Coronary artery (tissue), 2 donors: ENCODE measurements around the gene BCL2.

Experiments
- DNase-seq: peaks from one replicate; pipeline ENCODE4 v3.0.0-alpha.2; 2017; ENCODE audit warnings: low spot score
- H3K27ac ChIP-seq, 2 donors: fragments of 200-600 bp; sonication (generic); one replicate each; pipeline ENCODE4 v1.5.1; 2016 to 2019
- H3K4me3 ChIP-seq: fragments of 200-600 bp; sonication (generic); 2 replicates; pipeline ENCODE4 v1.5.1; 2016; ENCODE audit warnings: mild to moderate bottlenecking, moderate library complexity
- TF ChIP-seq, protein P1 (sequence below): fragments of 200-600 bp; sonication (generic); IDR thresholded peaks from one replicate; pipeline ENCODE4 v1.5.1; 2019; ENCODE audit warnings: antibody characterized with exemption

The BCL2 gene

DNA sequence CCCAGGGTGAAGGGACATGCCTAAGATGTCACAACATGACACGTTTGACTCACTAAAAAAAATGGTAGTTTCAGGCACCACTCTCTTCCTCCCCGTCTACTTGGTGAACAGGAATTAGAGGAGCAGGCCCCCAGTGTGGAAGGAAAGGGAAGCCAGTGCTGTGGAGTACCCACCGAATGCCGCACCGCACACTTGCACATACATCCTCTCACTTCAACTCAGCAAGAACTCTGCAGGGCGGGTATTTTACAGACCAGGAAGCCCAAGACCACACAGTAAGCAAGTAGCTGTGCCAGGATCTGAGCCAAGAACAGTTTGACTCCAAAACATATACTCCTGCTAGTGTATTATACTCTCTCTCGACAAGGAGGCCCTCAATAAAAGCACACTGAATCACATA is 69.8 kb downstream of the BCL2 start:
- TF ChIP-seq, protein P1, sequence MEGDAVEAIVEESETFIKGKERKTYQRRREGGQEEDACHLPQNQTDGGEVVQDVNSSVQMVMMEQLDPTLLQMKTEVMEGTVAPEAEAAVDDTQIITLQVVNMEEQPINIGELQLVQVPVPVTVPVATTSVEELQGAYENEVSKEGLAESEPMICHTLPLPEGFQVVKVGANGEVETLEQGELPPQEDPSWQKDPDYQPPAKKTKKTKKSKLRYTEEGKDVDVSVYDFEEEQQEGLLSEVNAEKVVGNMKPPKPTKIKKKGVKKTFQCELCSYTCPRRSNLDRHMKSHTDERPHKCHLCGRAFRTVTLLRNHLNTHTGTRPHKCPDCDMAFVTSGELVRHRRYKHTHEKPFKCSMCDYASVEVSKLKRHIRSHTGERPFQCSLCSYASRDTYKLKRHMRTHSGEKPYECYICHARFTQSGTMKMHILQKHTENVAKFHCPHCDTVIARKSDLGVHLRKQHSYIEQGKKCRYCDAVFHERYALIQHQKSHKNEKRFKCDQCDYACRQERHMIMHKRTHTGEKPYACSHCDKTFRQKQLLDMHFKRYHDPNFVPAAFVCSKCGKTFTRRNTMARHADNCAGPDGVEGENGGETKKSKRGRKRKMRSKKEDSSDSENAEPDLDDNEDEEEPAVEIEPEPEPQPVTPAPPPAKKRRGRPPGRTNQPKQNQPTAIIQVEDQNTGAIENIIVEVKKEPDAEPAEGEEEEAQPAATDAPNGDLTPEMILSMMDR, result no peak
- no peak overlapping the region for H3K27ac ChIP-seq
- no peak for DNase-seq
- H3K4me3 ChIP-seq, result peak overlapping the region; percentile 16

DNA sequence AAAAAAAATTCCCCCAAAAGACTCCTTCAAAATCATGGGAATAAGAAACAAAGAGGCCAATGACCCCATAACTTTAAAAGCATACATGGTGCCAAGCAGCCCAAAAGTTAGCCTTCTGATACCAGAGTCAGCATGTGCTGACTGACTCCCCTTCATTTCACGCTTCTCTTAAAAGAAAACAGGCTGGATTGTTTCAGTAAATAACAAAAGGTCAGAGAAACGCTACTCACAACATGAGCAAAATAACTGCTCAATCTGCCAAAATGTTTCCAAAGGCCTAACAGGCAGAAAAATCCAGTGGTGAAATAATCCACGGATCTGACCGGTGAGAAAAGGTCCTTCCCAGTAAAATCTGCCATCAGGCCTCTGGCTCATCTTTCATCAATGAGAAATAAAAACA is 71.6 kb downstream of the BCL2 start:
- peak overlapping the region; percentile 2 to 50 for H3K27ac ChIP-seq
- TF ChIP-seq, protein P1, result no peak
- no peak overlapping the region for H3K4me3 ChIP-seq
- DNase-seq, result no peak

GRCh38 chr18:63247506-63247905 is 72.1 kb downstream of the BCL2 start:
- Histone ChIP-seq H3K4me3 (no peak overlapping the region), H3K27ac (peak overlapping the region; percentile 2 to 68)
- DNase-seq, result no peak
- TF ChIP-seq, protein P1, result no peak

DNA sequence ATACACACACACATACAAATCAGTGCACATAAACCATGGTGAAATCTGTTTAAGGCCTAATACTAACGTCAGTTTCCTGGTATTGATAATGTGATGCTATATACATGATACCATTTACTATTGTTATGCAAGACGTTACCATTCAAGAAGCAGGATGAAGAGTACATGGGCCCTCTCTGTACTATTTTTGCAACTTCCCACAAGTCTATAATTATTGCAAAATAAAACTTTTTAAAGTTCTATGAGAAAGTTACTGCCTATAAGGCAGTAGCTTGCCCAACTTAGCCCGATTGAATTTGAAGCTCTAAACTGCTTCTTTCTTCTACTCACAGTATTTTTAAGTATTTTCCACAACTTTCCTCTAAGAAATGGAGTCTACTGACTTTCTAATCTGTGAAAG is 74.0 kb downstream of the BCL2 start:
- Histone ChIP-seq H3K27ac (no peak overlapping the region), H3K4me3 (no peak overlapping the region)
- DNase-seq, result no peak
- TF ChIP-seq, protein P1, result no peak

DNA sequence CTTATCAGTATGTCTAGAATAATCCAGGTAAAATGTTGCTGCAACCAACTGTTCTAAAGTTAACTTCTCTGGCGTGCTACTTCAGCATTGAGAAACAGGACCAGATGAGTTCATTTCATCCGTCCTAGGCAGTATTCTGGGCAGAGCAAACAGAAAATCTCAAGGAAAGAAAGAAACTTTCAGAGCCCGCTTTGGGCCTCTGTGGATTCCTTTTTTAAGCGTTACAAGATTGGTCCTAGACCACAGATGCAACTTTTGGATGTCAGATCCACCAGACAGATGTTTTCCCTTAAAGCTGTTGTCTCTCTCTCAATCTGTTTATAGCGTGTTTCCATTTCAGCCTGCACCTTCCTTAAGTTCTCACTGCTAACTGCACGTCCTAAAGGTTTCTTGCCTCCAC is 75.0 kb downstream of the BCL2 start:
- peak overlapping the region in 1 of 2 donors; percentile 23 for H3K27ac ChIP-seq
- no peak overlapping the region for H3K4me3 ChIP-seq
- no peak for DNase-seq

GRCh38 chr18:63241760-63242159 is 77.8 kb downstream of the BCL2 start:
- no peak for DNase-seq
- Histone ChIP-seq H3K4me3 (no peak overlapping the region), H3K27ac (no peak overlapping the region)
- TF ChIP-seq, protein P1, result no peak

More for the DNA sequence above, 75.0 kb downstream of the BCL2 start:
- TF ChIP-seq, protein P1, result no peak

DNA sequence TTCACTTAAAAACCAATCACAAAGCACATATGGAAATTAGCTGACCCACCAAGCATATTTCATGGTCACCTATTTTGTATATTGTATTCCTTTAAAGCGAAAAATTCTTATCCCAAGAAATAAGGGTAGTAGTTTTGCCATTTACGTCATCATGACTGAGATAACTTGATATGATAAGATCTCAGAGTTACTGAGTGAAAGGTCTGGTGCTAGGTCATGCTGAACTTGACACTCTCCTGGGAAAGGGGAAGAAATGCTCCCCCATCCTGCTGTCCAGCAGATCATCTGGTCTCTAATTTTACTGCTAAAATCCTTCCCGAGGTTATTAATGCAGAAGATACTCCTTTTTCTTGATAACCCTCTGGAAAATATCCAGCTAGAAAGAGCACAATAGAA is 78.3 kb downstream of the BCL2 start:
- TF ChIP-seq, protein P1, result no peak
- DNase-seq, result no peak
- H3K4me3 ChIP-seq, result no peak overlapping the region
- no peak overlapping the region for H3K27ac ChIP-seq
